Measurements from ENCODE around the gene RPTN.

DNA sequence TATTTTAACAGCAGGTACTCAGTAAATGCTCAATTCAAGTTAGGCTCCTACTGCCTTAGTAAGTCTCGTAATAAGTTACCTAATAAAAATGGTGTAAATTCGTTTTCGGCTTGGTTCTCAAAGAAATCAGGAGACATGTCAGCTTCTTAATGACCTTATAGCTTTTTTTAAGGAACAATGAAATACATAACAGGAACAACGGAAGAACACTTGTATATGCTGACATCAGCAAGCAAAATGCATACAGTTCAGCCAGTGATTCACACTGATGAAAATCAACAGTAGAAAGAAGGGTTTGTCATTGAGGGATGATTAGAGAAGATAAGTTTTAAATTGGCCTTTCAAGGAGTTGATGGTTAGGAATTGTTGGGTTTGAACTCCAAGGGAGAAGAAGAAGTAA lies 13.3 kb downstream of the RPTN start:
- TF ChIP-seq GATA2 (IDR thresholded peaks at IDR 0.05; ENCODE audit: low read depth, low read length) (no peak), GATA3 (IDR thresholded peaks at IDR 0.05; ENCODE audit: low read depth, low read length) (no peak)
